Testis (tissue), 2 donors: ENCODE data around the gene CCDC149.

Experiments used
- POLR2A ChIP-seq: fragments of 450-650 bp; IDR thresholded peaks from one replicate; pipeline ENCODE4 v1.6.1; 2017; ENCODE audit warnings: antibody characterized with exemption, mild to moderate bottlenecking, moderate library complexity
- TF ChIP-seq, protein P1 (sequence below), 3 experiments: fragments of 450-650 bp in 2 of 3; fragments of 200-600 bp in 1 of 3; sonication (generic) in 1 of 3; IDR thresholded peaks; one replicate each; pipeline ENCODE4 v1.5.1; 2016 to 2019; ENCODE audit warnings: antibody characterized with exemption in 3 of 3, mild to moderate bottlenecking in 2 of 3, moderate library complexity in 1 of 3

DNA sequence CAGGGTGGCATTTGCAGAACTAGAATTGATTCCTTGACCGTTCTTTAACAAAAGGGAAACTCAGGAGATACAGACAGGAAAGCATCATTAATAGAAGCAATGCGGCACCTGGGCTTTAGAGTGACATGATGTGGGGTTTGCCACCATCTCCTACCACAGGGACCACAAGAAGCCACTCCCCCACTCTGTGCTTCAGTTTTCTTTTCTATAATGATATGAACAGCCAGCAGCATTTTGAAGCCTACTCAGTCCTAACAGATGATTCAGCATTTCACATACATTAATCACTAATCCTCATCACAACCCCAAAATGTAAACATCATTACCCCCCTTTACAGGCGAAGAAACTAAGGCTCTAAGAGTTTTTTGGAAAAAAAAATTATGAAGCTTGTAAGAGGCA is 22.9 kb downstream of the CCDC149 start:
- TF ChIP-seq, protein P1, sequence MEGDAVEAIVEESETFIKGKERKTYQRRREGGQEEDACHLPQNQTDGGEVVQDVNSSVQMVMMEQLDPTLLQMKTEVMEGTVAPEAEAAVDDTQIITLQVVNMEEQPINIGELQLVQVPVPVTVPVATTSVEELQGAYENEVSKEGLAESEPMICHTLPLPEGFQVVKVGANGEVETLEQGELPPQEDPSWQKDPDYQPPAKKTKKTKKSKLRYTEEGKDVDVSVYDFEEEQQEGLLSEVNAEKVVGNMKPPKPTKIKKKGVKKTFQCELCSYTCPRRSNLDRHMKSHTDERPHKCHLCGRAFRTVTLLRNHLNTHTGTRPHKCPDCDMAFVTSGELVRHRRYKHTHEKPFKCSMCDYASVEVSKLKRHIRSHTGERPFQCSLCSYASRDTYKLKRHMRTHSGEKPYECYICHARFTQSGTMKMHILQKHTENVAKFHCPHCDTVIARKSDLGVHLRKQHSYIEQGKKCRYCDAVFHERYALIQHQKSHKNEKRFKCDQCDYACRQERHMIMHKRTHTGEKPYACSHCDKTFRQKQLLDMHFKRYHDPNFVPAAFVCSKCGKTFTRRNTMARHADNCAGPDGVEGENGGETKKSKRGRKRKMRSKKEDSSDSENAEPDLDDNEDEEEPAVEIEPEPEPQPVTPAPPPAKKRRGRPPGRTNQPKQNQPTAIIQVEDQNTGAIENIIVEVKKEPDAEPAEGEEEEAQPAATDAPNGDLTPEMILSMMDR (IDR thresholded peaks at IDR 0.05) = no peak
- no peak for TF ChIP-seq POLR2A
